HG03097 (cell line): ENCODE results near the gene PLAU.
"Not testable (repeated sequence)": the region's sequence is repeated elsewhere in the genome, so short reads cannot be mapped to it uniquely, and the experiment has no call there.

Experiments
- ATAC-seq: cut with Tn5 transposase; IDR thresholded peaks from one replicate; pipeline ENCODE4 v1.9.1; 2021; ENCODE audit not compliant: unreplicated experiment, low FRiP score

PLAU gene

GRCh38 chr10:73917566-73918305 lies 6.8 kb downstream of the PLAU start:
- ATAC-seq, result no peak

- not testable (repeated sequence) for ATAC-seq
Observed at GRCh38 chr10:73919481-73919880, 8.5 kb downstream of the PLAU start.

GRCh38 chr10:73920089-73920488 lies 9.2 kb downstream of the PLAU start:
- ATAC-seq, result no peak

GRCh38 chr10:73922007-73922863 lies 11.3 kb downstream of the PLAU start:
- ATAC-seq, result no peak

GRCh38 chr10:73922864-73923133 lies 11.9 kb downstream of the PLAU start:
- ATAC-seq, result no peak

- no peak for ATAC-seq
Observed at GRCh38 chr10:73923935-73924598, 13.1 kb downstream of the PLAU start.

- ATAC-seq, result no peak
Observed at GRCh38 chr10:73924935-73925334, 14.0 kb downstream of the PLAU start.

GRCh38 chr10:73925539-73925938 lies 14.6 kb downstream of the PLAU start:
- no peak for ATAC-seq

- no peak for ATAC-seq
Observed at GRCh38 chr10:73926152-73926764, 15.3 kb downstream of the PLAU start.

- not testable (repeated sequence) for ATAC-seq
Observed at GRCh38 chr10:73930630-73931327, 19.8 kb downstream of the PLAU start.

GRCh38 chr10:73931767-73932619 lies 21.1 kb downstream of the PLAU start:
- no peak for ATAC-seq

GRCh38 chr10:73932620-73933112 lies 21.7 kb downstream of the PLAU start:
- no peak for ATAC-seq

GRCh38 chr10:73934074-73934473 lies 23.1 kb downstream of the PLAU start:
- no peak for ATAC-seq

- no peak for ATAC-seq
Observed at GRCh38 chr10:73935895-73936294, 25.0 kb downstream of the PLAU start.

- ATAC-seq, result no peak
Observed at GRCh38 chr10:73937333-73938043, 26.6 kb downstream of the PLAU start.

- no peak for ATAC-seq
Observed at GRCh38 chr10:73940634-73941221, 29.8 kb downstream of the PLAU start.

- ATAC-seq, result no peak
Observed at GRCh38 chr10:73941300-73941699, 30.4 kb downstream of the PLAU start.

- ATAC-seq, result no peak
Observed at GRCh38 chr10:73944356-73945100, 33.6 kb downstream of the PLAU start.
